DMS53 treated with DMSO at 0.1 percent for 48 hours (cell line): Measurements from ENCODE around the gene TMED10.
"Not testable (repeated sequence)": the region's sequence is repeated elsewhere in the genome, so short reads cannot be mapped to it uniquely, and the experiment has no call there.

Experiments
- DNase-seq: peaks from one replicate; lab custom pipeline; 2025; ENCODE audit not compliant: unreplicated experiment; lab: John Stamatoyannopoulos, UW

Gene TMED10

DNA sequence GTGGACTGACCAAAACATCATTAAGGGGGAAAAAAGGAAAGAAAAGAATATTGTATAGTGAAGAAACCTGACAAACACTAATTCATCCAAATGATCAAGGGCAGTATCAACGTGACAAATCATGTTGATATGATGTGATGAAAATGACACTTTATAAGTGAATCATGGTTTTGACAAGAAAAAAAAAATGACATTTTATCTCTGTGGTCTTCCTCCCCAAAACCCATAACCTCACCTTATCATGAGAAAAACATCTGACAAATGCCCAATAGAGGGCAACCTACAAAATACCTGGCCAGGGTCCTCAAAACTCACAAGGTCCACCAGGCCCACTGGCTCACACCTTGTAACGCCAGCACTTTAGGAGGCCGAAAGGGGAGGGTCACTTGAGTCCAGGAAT, 13.8 kb downstream of the TMED10 start:
- DNase-seq: no peak

DNA sequence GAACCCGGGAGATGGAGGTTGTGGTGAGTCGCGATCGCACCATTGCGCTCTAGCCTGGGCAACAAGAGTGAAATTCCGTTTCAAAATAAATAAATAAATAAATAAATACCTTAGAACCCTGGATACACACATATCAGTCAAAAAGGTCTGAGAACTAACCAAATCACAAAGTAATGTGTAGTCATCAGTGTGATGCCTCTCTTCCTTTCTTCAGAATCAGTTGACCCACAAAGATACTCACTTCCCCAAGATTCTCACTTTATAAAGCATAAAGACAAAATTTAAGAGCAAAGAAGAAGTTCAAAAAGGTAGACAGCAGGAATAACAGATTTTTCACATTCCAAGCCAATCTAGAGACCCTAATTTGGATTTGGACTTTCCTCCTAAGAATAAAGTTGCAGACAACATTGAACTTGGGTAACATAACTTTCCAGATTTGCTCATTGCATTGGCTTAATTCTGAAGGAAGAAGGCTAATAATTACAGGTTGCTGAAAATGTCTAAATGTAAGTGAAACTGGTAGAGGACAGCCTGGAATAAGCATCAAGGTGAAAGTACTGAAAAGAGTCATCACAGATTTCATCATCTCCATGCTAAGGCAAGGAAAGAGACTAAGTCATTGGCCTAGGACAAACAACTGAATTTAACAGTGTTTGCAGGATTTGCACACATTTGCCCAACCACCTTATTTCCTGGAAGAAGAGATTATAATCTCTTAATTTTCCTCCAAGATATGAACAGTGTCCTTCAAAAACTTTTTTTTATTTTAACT, 17.4 kb downstream of the TMED10 start:
- no peak for DNase-seq

DNA sequence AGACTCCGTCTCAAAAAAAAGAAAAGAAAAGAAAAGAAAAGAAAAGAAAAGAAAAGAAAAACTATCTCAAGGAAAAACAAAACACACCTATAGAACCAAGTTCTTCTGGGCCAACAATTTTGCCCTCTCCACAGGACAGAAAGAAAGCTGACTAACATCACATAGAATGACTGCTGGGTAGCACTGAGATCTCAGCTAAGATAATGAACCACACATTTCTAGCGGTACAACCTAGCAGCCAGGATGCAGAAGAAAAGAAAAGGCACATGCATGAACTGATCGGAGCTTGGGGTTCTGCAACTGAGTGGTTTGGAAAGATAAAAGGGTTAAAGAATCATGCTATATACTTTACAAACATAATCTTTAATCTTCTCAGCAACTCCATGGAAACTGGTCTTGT, 19.5 kb downstream of the TMED10 start:
- no peak for DNase-seq

DNA sequence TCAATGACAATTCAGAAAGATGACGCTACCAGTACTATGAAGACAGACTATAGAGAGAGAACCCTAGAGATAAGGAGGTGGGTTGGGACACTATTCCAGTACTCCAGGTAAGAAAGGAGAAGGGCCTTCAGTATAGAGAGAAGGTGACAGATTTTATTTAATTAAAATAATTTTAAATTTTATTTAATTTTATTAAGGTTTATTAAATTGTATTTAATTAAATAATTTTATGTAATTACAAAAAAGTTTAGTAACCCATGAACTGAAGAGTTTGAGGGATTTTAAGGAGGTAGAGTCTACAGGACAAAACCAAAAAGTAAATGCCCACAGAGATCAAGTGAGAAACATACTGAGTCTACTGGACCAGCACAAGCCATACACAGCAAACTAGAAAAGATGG, 20.3 kb downstream of the TMED10 start:
- no peak for DNase-seq

DNA sequence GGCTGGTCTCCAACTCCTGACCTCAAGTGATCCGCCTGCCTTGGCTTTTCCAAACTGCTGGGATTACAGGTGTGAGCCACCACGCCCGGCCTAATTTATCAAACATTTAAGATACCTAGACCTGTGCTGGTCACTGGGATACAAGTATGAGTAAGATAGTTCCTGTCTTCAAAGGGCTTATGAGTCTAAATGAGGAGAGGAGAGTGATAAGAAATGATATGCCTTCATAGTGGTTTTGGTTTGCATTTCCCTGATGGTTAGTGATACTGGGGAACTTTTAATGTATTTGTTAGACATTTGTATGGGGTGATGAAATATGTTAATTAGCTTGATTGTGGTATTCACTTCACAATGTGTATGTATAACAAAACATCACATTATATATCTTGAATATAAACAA, 21.2 kb downstream of the TMED10 start:
- no peak for DNase-seq

DNA sequence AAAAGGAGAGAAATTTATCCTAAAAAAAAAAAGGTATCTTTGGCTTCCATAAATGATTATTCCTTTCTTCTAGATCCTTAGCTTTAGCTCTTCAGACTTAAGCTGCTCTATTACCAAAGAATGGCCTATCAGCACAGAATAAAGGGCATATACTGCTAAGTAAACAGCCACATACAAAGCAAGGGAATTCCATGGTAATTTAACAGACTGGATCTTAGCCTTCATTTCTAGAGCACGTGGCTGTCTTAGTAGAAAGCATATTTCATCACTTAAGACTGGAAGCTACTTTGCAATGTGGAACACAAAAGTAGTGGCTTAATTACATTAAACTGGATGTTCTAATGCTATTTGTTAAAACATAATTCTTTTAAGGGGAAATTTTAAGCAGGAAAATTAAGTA, 23.1 kb downstream of the TMED10 start:
- no peak for DNase-seq

DNA sequence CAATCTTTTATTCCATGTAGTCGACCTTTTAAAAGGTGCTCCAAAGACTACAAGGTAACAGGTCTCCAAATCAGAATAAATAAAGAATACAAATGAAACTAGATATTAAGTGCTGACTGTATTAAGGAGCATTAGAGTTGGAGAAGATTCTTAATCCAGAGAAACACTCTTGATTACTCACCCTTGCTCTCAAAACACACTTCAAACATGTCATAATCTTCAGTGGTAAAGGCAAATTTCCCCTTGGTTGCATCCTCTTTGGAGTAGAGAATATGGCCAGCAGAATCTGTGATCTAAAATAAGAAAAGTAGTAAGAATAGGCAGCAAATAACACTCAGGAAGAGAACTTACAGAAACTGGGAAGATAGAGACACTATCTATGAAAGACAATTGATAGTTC, 24.6 kb downstream of the TMED10 start:
- no peak for DNase-seq

DNA sequence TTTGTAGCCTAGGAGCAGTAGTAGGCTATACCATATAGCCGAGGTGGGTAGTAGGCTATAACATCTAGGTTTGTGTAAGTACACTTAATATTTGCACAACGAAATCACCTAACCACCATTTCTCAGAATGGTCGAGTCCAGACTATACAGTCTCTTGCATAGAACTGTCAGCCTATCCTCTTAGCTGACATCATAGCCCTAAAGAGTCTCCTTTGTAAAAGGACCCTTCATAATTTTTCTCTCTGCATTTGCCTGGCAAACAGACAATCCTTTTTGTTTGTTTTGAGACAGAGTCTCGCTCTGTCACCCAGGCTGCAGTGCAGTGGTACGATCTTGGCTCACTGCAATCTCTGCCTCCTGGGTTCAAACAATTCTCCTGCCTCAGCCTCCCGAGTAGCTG, 25.8 kb downstream of the TMED10 start:
- DNase-seq: not testable (repeated sequence)

DNA sequence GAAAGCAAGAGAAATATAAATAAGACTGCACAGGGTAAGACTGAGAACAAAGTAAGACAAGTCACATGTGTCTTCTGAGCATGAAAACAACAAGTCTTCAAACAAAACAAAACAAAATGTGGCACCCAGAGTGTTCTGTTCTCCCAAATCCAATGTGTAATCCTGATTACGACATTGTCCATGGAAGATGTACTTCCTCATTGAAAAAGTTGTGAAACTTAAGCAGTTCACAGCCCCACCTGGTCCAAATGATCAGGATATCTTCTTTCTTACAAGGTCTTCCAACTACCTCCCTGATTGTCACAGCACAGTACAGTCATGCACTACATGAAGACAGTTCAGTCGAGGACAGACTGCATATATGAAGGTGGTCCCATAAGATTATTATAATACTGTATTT, 26.3 kb downstream of the TMED10 start:
- no peak for DNase-seq

DNA sequence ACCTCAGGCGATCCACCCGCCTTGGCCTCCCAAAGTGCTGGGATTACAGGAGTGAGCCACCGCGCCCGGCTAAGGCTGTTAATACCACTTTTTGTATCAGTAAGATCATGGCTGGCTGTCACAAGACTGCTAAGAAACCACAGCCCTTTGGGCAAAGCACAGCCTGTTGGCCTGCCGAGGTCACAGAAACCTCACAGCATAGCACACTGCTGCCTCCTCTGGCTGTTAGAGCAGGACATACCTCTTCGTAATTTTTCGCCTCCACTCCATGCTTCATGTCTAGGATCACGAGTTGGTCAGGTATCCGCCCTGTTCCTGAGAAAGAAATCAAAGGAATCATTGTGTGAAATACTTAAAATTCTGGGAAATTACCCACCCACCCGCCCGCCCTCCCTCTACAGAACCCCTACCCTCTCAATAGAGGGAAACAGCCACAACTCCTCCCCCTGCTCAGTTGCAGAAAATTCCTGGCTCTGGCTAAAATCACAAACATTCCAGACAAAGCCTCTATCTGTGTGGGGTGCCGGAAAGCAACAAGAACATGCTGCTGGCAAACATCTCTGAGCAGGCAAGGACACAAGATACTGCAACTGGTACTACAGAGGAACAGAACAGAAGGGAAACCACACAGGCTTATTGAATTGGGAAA, 28.9 kb downstream of the TMED10 start:
- no peak for DNase-seq

DNA sequence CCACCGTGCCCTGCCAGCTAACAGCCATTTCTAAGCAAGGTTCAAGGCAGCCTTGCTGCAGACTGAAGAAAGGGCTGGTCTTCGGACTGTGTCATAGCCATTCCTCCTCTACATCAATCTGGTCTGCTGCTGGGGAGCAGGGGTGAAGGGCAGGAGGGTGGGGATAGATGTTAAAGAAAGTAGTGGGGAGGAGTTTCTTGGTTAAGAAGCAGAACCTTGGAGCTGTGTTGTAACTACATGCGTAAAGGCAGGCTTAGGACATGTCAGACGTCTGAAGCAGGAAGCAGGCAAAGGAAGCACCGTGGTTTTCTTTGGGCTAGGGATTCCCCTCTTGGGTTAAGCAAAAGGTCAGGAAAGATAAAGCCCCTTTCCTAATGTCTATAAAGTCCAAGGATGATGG, 31.5 kb downstream of the TMED10 start:
- no peak for DNase-seq

DNA sequence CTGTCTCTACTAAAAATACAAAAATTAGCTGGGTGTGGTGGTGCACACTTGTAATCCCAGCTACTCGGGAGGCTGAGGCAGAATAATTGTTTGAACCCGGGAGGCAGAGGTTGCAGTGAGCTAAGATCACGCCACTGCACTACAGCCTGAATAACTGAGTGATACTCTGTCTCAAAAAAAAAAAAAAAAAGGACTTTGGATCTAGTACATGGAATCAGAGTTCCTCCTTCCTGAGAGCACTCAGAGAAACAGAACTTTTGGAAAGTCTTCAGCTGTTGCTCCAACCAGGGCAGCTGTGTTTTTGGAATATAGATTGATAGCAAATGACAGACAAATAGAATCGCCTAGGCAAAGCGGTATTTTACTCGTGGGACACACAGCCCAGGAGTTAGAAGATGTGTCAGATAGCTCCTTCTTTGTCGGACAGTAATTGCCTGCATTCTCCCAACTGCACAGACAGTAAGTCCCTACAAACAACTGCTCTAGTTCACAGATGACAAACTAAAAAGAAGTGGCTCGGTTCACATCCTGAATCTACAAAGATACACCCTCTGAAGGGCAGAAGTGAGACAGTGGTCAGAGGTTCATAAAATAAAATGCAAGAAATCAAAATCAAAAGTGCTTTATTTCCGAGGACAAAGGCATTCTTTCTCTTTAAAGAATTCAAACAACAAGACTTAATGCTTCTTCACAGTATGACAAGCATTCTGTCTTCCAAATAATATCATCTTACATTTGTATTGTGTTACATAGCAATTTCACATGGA, 32.5 kb downstream of the TMED10 start:
- no peak for DNase-seq

DNA sequence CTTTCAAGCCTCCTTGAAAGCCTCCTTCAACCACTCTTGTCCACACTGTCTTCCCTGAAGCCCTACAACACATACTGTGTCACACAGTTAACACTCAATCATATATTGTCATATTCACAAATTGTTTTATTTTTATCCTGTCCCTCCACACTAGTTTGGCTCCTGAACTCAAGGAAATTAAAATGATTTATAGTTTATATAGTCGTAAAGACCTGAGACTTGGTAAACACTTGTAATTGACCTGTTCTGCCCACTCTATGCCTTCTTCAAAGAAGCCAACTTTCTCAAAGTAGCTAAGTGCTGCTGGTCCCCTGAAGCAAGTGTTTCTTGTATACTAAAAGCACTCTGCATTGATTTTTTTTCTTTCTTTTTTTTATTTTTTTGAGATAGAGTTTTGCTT, 33.9 kb downstream of the TMED10 start:
- no peak for DNase-seq

DNA sequence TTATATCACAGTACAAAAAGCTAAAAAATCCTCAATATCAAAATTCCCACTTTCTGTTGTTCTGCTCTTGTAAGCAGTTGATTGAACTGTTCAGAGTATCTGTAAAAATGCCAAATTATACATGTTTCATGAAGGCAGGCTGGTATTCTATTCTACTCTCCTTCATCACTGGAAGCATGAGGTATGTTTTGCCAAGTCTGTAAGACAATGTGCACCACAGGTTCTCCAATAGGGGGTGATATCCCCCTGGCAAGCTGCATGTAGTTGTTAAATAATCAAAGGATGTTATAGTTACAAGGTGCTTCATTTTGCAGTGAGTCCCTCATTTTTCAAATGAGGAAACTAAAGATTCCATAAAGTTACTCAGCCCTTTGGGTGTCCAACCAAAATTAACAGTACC, 34.4 kb downstream of the TMED10 start:
- DNase-seq: no peak

DNA sequence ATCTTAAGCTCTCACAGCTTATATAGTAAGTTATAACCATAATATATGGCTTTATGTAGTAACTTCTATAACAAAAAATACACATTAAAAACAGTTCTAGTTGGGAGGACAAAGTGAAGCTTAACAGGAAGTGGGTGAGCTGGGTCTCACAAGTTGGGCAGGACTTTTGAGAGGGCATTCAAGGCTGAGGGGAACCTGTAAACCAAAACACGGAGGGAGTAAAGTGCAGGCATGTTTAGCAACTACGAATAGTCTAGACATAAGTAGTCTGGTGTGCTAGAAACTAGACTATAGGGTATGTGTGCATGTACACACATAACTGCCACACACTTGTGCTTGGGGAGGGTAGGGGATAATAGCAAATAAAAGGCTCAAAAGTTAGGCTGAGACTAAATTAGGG, 35.4 kb downstream of the TMED10 start:
- no peak for DNase-seq

DNA sequence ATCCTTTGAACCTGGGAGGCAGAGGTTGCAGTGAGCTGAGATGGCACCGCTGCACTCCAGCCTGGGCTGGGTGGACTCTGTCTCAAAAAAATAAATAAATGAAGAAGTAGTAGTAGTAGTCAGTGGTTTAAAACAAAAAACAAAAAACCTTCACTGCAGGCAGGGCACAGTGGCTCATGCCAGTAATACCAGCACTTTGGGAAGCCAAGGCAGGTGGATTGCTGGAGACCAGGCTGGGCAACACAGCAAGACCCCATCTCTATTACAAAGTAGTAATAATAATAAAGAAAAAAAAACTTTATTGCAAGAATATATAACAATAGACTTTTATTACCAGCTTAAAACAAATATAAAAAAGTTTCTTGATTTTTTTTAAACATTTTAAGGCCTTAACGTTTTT, 35.8 kb downstream of the TMED10 start:
- no peak for DNase-seq

DNA sequence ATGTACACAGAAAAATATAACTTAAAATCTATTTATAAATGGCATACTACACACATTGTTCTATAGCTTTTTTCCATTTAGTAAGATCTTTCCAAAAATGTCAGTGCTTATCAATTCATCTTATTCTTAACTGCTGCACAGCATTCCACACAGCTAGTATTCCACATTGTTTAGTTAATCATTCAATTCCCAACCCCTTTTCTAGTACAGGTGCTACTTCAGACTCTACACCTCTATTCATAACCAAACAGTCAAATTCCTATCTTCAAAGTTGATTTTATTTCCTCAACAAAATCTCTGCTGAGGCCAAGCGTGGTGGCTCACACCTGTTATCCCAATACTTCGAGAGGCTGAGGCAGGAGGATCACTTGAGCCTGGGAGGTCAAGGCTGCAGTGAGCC, 37.2 kb downstream of the TMED10 start:
- DNase-seq: no peak

DNA sequence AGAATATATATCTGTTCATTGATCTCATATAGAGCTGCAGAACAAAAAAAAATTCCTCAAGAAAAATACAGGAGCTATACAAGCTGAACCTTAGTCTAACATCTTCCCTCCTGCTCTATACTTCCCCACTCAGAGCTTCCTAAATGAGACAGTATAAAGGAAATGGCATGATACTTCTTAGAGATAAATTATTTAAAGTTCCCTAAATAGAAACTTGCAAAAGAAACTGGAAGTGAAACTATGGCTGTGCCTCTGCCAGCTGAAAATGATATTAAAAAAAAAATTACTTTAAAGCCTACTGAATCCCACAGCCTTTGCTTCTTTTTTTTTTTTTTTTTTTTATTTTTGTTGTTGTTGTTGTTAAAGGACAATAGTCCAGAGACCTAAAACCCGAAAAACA, 37.9 kb downstream of the TMED10 start:
- DNase-seq: no peak

DNA sequence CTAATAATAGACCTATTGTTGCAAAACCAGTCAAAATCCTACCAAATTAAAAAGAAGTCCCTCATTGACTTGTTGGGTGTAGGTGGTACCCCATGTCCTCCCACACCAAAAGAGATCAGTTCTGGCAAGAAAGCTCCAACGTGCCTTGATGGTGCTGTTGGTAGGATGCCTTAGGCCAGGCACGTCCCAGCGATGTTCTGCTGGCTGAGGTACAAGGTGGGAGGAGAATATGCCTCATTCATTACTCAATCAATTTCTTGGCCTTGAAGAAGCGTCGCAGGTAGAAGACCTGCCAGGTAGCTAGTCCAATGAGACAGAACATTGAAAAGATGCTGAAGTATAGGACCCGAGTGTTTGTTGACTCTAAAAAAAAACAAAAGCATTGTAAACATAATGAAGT, 41.8 kb downstream of the TMED10 start:
- no peak for DNase-seq

DNA sequence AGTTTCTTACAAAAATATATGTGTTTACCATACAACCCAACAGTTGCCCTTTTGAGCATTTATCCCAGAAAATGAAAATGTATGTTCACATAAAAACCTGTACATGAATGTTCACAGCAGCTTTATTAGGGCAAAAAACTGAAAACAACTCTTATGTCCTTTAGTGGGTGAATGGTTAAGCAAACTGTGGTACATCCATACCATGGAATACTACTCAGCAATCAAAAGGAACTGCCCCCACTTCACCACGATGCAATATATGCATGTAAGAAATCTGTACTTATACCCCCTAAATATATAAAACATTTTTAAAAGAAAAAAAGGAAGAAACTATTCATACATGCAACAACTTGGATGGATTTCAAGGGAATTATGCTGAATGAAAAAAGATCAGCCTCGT, 42.8 kb downstream of the TMED10 start:
- DNase-seq: no peak

DNA sequence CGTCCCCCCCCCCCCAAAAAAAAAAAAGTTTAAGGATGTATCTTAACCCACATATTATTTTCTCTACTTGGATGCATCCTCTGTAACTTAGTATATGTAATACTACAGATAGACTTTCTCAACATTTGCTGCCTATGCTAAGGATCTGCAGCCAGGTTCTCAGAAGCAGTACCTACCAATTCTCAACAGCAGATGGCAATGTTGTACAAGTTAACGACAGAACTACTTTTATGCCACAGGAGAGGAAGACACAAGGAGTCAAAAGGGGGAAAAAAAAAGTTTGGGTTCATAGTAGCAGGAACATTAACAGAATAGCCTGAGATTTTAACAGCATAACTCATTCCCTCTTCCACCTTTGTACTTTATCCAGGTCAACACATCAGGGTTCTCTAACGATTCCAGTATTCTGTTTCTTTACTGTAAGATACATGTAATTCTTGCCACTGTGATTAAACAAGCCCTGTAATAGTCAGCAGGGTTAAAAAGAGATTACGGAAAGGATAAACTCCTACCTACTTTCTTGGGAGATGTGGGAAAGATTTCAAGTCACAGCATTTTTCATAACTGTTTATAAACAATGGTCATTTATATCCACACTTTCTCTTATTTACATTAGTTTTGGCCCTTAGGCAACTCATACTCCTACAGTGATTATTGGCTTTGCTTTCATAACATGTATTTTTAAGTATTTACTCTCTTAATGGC, 43.9 kb downstream of the TMED10 start:
- DNase-seq: peak; percentile 67

DNA sequence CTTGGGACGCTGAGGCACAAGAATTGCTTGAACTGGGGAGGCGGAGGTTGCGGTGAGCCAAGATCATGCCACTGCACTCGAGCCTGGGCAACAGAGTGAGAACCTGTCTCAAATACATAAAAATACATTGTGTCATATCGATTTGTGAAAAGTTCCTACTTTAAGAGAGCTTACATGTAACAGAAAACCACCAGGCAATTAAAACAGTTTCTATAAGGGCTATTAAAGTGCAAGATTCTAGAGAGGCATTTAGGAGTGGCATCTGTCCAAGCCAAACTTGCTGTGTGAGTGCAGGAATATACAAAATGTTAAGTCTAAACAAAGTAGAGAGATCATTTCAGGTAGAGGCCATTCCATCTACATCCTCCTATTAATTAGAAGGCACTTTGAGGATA, 47.8 kb downstream of the TMED10 start:
- DNase-seq: no peak
